ENCODE data around the gene RNF213.
"Not testable (repeated sequence)": the region's sequence is repeated elsewhere in the genome, so short reads cannot be mapped to it uniquely, and the experiment has no call there.

RNF213 gene

DNA sequence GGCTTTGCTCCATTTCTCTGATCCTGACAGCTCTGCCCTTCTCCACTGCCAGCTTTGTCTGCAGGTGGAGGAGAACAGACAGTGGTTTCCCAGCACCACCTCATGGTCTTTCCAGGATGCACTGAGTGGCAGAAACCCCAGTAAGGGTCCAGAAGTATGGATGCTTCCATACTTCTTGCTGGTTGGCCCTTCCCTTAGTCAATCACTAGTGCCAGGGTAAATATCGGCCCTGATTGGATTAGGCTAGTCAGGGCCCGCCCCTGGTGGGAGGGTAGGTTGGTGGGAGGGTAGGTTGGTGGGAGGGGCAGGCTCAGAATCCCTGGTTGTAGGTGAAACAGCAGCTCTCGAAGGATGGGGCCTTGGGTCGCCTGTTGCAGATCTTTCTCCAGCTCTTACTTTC, 10.2 kb downstream of the RNF213 start:
- no peak for DNase-seq (ENCODE audit: low read depth)

DNA sequence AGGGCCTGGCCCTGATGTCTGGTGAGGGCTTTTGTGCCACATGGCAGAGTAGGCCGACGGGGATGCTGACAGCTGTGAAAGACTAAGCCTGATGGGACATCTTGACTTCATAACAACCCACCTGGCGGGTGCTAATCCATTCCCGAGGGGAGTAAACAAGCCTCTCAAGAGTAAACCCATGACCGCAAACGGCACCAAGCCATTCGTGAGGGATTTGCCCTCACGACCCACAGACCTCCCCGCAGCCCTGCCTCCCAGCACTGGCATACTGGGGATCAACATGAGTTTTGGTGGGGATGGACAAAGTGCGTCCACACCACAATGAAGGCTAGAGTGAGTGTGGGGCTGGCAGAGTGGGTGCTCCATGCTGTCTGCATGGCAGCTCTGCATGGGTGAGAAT, 11.7 kb downstream of the RNF213 start:
- DNase-seq (ENCODE audit: low read depth) = no peak

DNA sequence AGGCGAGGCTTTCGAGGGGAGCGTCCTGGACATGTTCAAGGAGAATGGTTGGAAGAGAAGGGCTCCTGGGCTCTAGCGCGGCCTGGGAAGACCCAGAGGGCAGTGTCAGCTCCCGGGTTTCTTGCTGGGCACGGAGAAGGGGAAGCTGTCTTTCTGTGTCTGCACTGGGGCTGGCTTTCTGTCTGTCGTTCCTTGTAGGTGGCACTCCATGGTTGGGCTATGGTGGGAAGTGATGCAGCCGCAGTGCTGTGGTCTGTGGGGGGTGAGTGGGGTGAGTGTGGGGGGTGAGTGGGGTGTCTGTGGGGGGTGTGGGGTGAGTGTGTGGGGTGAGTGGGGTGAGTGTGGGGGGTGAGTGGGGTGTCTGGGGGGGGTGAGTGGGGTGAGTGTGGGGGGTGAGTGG, 13.7 kb downstream of the RNF213 start:
- DNase-seq (ENCODE audit: low read depth) = no peak

DNA sequence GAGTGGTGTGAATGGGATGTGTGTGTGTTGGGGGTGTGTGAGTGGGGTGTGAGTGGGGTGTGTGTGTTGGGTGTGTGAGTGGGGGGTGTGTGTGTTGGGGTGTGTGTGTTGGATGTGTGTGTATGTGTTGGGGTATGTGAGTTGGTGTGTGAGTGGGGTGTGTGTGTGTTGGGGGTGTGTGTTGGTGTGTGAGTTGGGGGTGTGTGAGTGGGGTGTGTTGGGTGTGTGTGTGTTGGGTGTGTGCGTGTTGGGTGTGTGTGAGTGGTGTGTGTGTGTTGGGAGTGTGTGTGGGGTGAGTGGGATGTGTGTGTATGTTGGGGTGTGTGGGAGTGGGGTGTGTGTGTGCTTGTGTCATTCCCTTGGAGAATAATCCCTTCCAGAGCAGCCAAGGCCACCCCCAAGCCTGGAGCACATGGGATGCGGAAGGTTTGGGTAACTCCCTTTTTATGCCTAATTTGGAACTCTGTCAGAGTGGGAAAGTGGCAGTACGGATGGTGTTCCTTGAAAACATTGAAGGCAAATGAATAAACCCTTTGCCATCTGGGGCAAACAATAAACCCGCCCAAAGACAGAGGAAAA, 14.3 kb downstream of the RNF213 start:
- no peak for DNase-seq (ENCODE audit: low read depth)

DNA sequence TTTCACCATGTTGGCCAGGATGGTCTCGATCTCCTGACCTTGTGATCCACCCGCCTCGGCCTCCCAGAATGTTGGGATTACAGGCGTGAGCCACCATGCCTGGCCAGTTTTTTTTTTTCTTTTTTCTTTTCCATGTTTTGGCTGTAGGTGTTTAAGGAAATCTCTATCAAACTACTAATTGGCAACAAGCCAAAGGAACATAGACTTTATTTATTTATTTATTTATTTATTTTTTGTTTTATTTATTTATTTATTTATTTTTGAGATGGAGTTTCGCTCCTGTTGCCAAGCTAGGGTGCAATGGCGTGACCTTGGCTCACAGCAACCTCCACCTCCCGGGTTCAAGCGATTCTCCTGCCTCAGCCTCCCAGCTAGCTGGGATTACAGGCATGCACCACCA, 15.2 kb downstream of the RNF213 start:
- not testable (repeated sequence) for DNase-seq (ENCODE audit: low read depth)

DNA sequence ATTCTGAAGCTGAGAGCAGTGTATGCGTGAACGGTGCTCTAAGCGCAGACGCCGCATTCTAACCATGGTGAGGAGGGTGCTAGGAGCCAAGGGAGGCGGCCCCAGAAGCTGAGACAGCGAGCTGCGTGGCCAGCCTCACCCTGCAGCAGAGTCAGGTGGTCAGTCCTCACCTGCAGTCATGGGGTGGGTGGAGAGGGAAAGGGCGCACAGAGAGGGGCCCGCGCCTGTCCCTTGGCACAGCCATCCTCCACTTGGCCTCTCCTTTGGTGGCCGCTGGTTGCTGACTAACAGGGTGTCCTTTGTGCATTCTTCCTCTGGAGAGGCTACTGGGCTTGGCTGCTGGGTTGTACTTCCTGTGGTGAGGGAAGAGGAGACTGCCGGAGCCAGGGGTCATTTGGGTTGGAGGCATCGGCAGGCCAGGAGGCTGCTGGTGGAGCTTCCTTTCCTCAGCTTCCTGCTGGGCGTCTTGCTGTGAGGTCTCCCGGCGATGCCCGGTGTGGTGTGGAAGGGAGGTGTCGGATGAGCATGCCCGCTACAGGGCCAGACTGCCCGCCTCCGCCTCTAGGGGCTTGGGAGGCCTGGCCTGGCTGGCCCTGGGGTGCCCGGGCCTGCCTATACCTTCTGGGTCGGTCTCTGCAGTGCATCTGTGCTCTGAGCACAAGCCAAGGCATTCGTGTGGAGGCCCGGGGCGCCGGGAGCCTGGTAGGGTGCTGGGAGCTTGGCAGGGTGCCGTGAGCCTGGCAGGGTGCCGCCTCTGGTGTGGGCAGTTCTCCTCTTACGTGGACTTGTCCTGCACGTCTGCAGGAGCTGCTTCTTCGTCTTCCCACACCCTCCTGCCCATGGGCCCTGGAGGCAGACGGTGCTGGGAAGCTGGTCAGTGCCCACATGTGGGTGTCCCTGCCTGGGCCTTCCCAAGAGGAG, 17.4 kb downstream of the RNF213 start:
- DNase-seq (ENCODE audit: low read depth) = no peak

DNA sequence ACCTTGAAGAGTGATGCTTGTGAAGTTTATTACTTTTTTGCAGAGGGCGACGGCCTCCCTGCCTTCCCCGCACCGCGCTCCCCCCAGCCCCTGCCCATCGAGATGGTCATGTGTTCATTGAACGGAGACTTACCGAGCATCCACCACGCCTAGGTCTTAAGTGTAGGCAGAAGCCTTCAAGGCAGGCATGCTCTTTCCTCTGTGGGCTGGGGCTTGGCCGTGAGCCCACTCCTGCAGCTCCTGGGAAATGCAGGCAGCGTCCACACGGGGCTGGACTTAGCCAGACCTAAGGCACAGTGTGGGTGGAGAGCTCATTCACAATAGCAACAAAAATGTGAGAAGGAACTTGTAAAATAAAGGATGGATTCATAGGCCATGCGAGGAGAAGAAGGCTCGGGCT, 19.2 kb downstream of the RNF213 start:
- peak; percentile 13 for DNase-seq (ENCODE audit: low read depth)

DNA sequence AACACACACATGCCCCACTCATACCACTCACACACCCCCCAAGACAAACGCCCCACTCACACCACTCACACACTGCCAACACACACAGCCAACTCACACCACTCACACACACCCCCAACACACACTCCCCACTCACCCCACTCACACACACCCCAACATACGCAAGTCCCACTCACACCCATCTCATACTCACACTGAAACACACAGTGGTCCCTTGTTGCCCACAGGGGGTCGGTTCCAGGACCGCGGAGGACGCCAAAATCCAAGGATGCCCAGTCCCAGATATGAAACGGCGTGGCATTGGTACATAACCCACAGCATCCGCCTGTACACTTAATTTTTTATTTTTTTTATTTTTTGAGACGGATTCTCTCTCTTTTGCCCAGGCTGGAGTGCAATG, 20.9 kb downstream of the RNF213 start:
- no peak for DNase-seq (ENCODE audit: low read depth)

DNA sequence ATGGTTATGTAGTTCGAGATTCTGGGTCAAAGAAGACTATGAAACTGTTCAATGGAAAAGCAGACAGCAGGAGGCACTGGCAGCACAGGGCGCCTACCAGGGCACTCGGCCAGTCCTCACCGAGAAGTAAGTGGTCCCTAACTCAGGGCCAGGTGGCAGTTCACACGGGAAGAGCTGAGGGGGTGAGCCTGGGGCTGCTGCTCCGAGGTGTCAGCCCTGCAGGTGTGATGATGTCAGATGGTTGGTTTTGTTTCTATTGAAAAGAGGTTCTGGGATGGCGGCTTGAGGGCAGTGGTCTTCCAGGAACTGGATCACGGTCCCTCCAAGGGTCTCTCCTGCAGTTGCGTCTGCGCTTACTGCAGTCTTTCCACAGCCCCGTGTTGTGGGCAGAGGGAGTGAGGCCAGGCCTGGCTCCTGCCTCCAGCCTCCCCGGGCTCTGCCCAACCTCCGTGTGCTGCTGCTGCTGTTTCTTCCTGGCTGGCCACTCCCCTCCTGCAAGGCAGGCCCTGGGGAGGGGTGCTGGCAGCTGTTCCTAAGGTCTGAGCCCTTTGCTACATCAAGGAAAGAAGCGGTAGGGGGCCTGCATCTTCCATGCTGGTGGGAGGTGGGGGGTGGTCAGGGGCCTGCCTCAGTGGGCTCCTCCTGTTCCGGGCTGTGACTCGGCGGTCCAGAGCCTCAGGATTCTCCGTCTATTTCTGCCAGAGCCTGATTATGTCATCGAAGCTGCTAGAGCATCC, 22.6 kb downstream of the RNF213 start:
- no peak for DNase-seq (ENCODE audit: low read depth)

DNA sequence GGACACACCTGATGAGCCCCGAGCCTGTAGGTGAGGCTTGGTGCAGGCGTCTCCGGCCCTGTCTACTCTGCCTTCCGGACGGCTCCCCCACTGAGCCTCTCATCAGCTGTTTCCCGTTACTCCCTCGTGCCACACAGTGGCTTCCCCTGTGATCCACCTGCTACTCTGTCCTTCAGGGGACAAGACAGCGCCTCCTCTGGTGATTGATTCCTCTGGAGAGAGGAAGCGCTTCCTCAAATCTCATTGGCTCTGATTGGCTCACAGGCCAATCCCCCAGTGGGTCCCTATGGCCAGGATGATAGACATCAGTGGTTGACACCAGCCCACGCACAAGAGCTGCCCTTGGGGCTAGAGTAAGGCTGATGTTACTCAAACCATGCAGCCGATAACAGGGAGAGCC, 24.0 kb downstream of the RNF213 start:
- DNase-seq (ENCODE audit: low read depth) = no peak

DNA sequence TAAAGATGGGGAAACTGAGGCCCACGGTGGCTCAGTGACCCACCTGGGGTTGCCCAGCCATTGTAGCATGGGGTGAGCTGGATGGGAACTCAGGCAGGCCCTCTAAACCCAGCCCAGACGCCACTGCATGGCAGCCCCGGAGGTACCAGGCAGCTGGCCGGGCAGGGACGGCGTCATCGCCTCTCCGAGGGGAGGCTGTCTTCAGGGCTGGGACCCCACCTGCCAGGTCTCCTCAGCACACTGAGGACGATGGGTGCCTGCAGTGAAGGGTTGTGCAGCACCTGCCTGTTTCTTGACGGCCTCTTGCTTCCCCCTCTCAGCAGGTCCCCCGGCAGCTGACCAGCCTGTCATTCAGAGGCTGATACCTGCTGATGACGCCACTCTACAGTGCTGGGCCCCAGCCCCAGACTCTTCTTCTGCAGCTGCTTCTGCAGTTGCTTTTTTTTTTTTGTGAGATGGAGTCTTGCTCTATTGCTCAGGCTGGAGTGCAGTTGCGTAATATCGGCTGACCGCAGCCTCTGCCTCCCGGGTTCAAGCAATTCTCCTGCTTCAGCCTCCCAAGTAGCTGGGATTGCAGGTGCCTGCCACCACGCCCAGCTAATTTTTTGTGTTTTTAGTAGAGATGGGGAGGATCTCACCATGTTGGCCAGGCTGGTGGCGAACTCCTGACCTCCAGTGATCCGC, 24.7 kb downstream of the RNF213 start:
- no peak for DNase-seq (ENCODE audit: low read depth)

DNA sequence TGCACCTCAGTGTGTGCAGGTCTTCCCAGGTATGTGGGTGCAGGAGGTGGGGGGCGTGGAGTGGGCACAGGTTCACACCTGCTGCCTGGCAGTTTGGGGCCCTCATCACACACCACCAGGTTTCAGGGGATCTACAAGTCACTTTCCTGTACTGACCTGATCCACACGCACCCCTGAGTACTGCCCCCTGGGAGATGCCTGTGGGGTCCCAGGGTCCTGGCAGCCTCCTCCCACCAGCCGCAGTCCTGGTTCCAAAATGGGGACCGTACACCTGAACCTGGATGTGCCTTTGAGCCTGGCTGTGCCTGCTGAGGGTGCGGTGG, 25.9 kb downstream of the RNF213 start:
- no peak for DNase-seq (ENCODE audit: low read depth)

DNA sequence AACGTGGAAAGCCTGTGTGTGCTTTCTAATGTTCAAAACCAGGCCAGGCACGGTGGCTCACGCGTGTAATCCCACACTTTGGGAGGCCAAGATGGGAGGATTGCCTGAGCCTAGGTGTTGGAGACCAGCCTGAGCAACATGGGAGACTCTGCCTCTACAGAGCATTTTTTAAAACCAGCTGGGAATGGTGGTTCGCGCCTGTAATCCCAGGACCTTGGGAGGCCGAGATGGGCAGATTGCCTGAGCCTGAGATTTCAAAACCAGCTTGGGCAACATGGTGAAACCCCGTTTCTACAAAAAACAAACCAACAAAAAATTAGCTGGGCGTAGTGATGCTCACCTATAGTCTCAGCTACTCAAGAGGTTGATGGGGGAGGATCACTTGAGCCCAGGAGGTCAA, 26.4 kb downstream of the RNF213 start:
- no peak for DNase-seq (ENCODE audit: low read depth)

DNA sequence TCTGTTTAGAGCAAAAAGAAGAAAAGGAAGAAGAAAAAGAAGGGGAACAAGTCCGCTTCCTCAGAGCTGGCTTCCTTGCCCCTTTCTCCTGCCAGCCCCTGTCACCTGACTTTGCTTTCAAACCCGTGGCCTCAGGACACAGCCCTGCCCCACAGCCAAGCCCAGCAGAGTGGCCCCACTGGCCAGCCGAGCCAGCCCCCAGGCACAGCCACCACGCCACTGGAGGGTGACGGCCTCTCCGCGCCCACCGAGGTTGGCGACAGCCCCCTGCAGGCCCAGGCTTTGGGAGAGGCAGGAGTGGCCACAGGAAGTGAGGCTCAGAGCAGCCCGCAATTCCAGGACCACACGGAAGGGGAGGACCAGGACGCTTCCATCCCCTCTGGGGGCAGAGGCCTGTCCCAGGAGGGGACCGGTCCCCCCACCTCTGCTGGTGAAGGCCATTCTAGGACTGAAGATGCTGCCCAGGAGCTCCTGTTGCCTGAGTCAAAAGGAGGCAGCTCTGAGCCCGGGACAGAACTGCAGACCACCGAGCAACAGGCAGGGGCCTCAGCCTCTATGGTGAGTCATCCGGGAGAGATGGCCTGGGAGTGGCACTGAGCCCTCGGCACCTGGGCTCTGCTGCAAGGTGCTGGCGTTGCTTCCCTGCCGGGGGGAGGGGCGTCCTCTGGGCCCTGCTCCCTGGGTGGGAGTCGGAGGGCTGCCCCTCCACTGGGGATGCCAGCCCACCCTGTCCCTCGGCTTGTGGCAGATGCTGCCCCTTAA, 27.3 kb downstream of the RNF213 start:
- DNase-seq (ENCODE audit: low read depth) = no peak

DNA sequence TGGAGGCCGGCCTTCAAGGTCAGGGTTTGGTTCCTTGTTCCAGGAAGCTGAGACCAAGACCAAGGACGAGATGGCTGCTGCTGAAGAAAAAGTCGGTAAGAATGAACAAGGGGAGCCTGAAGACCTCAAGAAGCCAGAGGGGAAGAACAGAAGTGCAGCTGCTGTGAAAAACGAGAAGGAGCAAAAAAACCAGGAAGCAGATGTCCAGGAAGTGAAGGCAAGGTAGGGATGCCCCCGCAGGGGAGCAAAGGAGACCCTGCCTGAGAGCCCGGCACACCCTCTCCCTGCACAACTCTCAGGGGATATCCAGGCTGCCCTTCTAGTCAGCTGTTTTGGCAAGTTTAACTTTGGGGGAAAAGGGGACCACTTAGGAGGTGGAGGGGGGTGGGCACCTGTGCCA, 29.0 kb downstream of the RNF213 start:
- DNase-seq (ENCODE audit: low read depth) = no peak

DNA sequence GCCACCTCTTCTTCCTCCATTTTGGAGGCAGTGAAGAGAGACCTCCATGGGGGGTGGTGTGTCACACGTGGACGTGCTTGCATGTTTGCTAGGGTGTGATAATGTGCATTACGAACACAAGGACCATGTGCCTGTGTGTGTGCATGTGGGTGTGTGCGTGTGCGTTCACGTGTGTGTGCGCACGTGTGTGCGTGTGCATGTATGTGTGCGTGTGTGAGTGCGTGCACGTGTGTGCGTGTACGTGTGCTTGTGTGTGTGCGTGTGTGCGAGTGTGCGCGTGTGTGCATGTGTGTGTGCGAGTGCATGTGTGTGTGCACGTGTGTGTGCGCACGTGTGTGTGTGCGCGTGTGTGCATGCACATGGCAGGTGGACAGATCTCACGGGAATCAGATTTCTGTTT, 29.5 kb downstream of the RNF213 start:
- DNase-seq (ENCODE audit: low read depth) = no peak

DNA sequence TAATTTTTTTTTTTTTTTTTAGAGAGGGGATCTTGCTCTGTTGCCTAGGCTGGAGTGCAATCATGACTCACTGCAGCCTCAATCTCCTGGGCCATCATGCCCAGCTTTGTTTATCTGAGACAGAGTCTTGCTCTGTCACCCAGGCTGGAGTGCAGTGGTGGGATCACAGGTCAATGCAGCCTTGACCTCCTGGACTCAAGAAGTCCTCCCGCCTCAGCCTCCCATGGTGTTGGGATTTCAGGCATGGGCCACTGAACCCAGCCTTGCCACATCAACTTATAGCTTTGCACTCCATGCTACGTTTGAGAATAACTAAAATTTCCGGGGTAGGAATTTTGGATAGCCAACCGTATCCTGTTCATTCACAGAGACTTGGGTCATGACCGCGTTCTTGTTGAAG, 30.6 kb downstream of the RNF213 start:
- no peak for DNase-seq (ENCODE audit: low read depth)

DNA sequence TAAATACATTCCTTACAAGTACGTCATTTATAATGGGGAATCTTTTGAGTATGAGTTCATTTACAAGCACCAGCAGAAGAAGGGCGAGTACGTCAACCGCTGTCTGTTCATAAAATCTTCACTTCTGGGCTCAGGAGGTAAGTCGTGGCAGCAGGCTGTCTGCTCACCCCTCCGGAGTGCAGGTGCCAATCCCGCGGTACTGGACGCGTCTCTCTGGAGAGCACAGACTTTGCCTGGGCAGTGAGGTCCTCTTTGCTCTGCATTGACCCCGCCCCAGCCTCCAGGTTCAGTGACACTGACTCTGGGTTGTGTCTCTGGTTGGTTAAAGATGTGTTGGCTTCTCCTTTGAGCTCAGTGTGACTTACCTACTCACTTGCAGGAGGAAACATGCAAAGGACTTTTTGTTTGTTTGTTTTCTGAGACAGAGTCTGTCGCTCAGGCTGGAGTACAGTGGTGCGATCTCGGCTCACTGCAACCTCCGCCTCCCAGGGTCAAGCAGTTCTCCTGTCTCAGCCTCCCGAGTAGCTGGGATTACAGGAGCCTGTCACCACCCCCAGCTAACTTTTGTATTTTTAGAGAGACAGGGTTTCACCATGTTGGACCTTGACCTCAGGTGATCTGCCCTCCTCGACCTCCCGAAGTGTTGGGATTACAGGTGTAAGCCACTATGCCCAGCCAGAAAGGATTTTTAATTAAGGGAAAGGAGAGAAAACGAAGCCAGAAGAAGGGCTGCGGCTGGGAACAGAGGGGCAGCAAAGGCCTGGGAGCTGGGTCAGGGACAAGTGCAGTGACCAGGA, 31.2 kb downstream of the RNF213 start:
- no peak for DNase-seq (ENCODE audit: low read depth)

DNA sequence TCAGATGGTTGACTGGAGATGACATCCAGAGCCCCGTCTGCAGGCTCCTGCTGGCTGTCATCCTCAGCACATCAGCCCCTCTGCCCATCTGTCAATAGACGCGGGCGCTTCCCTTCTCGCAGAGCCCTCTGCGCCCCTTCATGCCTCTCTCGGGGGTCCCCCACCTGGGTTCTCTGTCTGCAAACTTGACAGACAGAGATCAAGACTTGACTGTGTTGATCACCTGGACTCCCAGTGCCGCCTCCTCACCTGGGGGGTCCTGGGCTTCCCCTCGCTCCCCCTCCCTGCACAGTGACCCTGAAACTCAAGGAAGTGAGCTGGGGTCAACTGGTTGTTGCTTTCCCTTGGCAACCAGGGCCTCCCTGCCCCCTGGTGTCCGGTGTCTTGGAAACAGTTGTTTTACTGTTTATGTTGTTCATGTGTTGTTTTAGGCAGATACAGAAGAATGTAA, 31.9 kb downstream of the RNF213 start:
- no peak for DNase-seq (ENCODE audit: low read depth)

DNA sequence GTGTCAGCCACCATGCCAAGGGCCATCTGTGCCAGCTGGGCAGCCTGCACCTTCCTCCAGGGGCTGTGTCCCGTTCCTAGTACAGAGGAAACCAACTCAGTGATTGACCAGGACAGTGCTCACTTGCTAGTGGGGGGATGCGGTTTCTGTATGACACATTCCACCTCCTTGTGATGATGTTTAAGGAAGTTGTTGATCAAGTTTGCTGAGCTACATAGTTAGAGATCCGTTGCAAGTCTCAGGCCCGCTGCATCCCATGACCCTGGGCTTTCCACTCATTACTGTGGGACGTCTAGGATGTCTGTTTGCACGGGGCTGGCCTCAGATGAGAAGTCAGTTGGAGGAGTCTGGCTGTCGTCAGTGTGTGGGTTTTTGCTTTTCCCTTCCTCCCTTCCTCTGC, 33.6 kb downstream of the RNF213 start:
- DNase-seq (ENCODE audit: low read depth) = no peak

DNA sequence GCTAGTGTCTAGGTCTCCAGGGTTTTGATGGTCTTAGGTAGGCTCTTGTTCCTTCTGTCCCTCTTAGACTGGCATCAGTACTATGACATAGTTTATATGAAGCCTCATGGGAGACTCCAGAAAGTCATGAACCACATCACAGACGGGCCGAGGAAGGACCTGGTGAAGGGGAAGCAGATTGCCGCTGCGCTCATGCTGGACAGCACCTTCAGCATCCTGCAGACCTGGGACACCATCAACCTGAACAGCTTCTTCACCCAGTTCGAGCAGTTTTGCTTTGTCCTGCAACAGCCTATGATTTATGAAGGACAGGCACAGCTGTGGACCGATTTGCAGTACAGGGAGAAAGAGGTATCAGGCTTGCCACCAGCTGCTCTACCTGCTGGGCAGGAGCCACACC, 34.0 kb downstream of the RNF213 start:
- DNase-seq (ENCODE audit: low read depth) = no peak
